Left lung (tissue), 10 donors: ENCODE data around the gene SLC9A4. TPM values are rescaled to one million over a fixed set of nuclear protein-coding genes. Genes with fewer than 3 reads are reported as not detected.

Source experiments
- ATAC-seq: fragments of 200-7000 bp; cut with Tn5 transposase; one replicate; pipeline ENCODE4 v1.9.1; 2020; ENCODE audit warnings: moderate library complexity
- DNase-seq, 4 donors: peaks; one replicate each; pipeline ENCODE4 v3.0.0-alpha.2; 2013 to 2020
- H3K27ac ChIP-seq, 2 donors: fragments of 200-600 bp; sonication (generic) in 1 of 2; one replicate each; pipeline versions ENCODE4 v1.5.0 to v1.8.0; 2020 to 2021
- H3K27me3 ChIP-seq, 2 donors: fragments of 200-600 bp; sonication (generic) in 1 of 2; one replicate each; pipeline versions ENCODE4 v1.5.0 to v1.8.0; 2020 to 2021
- H3K36me3 ChIP-seq, 2 donors: fragments of 200-600 bp; sonication (generic) in 1 of 2; one replicate each; pipeline versions ENCODE4 v1.5.0 to v1.8.0; 2020 to 2021
- H3K4me1 ChIP-seq, 2 donors: fragments of 200-600 bp; one replicate each; pipeline ENCODE4 v1.8.0; 2021
- H3K4me3 ChIP-seq, 2 donors: fragments of 200-600 bp; sonication (generic) in 1 of 2; one replicate each; pipeline versions ENCODE4 v1.5.0 to v1.8.0; 2020 to 2021; ENCODE audit warnings: mild to moderate bottlenecking in 1 of 2
- H3K9me3 ChIP-seq, 2 donors: fragments of 200-600 bp; sonication (generic) in 1 of 2; one replicate each; pipeline versions ENCODE4 v1.5.0 to v1.8.0; 2020 to 2021
- intact Hi-C, 2 donors: fragments of 100-400 bp; cut with DNase I; formaldehyde crosslinking; loops; one replicate each; pipeline versions ENCODE4 v1.11.2 to v1.14.2; 2022
- polyA plus RNA-seq, 6 donors: library from polyadenylated mRNA; unstranded; fragments of 120-200 nt; gene quantifications; one replicate each; pipeline ENCODE4 v1.2.1, GENCODE V29; 2013; ENCODE audit not compliant: insufficient read length in 6 of 6
- total RNA-seq, 2 donors: library from RNA; stranded (reverse); fragmentation: NEBNext Ultra II Directional; extraction: Animal tissue kit (Norgen Biotek cat#: 25700); gene quantifications; one replicate each; pipeline ENCODE4 v1.2.1, GENCODE V29; 2021
- TF ChIP-seq, protein P1 (sequence below), 2 donors: fragments of 200-600 bp; sonication (generic) in 1 of 2; IDR thresholded peaks; one replicate each; pipeline versions ENCODE4 v1.5.0 to v1.8.0; 2021; ENCODE audit warnings: antibody characterized with exemption in 2 of 2
- donor health status: DM: no; HTN: yes; CAD: no.
- donor health status: DM: no; HTN: no; CAD: no.

The SLC9A4 gene
- total and polyA plus RNA-seq, 8 donors = 0.06 to 0.08 (median 0.06) TPM; not detected in 4

DNA sequence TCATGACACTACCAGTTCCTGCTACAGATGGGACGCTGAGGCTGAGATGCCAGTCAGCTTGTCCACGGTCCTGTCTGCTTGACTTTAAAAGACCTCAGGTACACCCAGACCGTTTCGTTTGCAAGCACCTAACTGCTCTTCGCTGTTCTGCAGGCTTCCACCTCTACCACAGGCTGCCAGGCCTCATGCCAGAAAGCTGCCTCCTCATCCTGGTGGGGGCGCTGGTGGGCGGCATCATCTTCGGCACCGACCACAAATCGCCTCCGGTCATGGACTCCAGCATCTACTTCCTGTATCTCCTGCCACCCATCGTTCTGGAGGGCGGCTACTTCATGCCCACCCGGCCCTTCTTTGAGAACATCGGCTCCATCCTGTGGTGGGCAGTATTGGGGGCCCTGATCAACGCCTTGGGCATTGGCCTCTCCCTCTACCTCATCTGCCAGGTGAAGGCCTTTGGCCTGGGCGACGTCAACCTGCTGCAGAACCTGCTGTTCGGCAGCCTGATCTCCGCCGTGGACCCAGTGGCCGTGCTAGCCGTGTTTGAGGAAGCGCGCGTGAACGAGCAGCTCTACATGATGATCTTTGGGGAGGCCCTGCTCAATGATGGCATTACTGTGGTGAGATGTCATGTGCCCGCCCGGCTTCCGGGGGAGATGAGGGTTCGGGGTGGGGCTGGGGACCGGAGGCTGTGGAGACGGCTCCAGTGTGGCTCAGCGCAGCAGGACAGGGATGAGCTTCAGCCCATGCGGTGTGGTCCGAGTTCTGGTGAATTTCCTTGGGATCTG is 5.9 kb downstream of the SLC9A4 start:
- TF ChIP-seq, protein P1, sequence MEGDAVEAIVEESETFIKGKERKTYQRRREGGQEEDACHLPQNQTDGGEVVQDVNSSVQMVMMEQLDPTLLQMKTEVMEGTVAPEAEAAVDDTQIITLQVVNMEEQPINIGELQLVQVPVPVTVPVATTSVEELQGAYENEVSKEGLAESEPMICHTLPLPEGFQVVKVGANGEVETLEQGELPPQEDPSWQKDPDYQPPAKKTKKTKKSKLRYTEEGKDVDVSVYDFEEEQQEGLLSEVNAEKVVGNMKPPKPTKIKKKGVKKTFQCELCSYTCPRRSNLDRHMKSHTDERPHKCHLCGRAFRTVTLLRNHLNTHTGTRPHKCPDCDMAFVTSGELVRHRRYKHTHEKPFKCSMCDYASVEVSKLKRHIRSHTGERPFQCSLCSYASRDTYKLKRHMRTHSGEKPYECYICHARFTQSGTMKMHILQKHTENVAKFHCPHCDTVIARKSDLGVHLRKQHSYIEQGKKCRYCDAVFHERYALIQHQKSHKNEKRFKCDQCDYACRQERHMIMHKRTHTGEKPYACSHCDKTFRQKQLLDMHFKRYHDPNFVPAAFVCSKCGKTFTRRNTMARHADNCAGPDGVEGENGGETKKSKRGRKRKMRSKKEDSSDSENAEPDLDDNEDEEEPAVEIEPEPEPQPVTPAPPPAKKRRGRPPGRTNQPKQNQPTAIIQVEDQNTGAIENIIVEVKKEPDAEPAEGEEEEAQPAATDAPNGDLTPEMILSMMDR (IDR thresholded peaks at IDR 0.05) = no peak
- no peak overlapping the region for H3K27ac ChIP-seq
- no peaks in the 10 kb centered on the region for H3K36me3 ChIP-seq
- intact Hi-C loops = loop anchor here in 1 of 2 donors (10.0 kb wide), 1 partner anchor 136 kb away; the partner anchor contains the start of gene SLC9A2
- H3K27me3 ChIP-seq = no peaks in the 10 kb centered on the region
- ATAC-seq (no peak), DNase-seq (no peak)
- no peaks in the 10 kb centered on the region for H3K9me3 ChIP-seq
- H3K4me3 ChIP-seq = no peak overlapping the region
- peaks cover 0 to 3% of the 10 kb centered on the region in 2 donors for H3K4me1 ChIP-seq

DNA sequence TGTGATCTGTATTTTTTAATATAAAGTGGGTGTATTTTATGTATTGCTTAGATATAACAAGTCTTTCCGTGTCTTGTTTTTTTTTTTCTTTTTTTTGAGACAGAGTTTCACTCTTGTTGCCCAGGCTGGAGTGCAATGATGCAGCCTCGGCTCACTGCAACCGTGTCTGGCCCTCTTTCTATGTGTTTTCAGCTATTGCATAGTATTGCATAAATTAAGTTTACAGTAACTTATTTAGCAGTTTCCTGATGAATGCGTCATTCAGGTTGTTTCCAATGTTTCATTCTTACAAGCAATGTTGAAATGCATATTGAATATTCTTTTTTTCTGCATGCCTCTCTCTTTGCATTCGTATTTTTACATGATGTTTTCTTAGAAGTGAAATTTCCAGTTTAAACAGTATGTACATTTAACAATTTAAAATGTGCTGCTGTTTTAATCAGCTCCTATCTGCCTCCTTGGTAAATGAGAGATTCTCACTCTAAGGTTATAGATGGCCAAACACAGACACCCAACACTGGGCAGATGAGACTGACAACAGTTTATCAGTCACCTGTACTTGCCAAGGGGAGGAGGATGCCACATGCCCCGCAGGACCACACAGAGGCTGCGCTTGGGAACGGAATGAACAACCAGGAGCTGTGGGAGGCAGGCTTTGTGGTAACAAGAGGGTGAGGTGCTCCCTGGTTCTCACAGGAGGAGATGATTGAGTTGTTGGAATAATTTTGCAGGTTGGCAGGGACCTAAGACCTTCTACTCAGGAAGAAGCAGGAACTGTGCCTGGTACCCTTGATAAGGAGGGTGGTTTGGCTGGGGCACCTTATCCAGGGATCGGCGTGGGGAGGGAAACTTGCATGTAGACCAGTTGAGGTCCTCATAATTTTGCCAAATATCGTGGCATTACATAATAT is 7.5 kb downstream of the SLC9A4 start:
- H3K27ac ChIP-seq = peak overlapping the region in 1 of 2 donors; percentile 59
- H3K36me3 ChIP-seq = no peaks in the 10 kb centered on the region
- H3K27me3 ChIP-seq = peaks cover 0 to 1% of the 10 kb centered on the region in 2 donors
- intact Hi-C loops = no loop called here
- H3K4me3 ChIP-seq = no peak overlapping the region
- H3K4me1 ChIP-seq = peaks cover 0 to 3% of the 10 kb centered on the region in 2 donors
- no peaks in the 10 kb centered on the region for H3K9me3 ChIP-seq
- DNase-seq (no peak), ATAC-seq (no peak)
- TF ChIP-seq, protein P1 (IDR thresholded peaks at IDR 0.05) = no peak

DNA sequence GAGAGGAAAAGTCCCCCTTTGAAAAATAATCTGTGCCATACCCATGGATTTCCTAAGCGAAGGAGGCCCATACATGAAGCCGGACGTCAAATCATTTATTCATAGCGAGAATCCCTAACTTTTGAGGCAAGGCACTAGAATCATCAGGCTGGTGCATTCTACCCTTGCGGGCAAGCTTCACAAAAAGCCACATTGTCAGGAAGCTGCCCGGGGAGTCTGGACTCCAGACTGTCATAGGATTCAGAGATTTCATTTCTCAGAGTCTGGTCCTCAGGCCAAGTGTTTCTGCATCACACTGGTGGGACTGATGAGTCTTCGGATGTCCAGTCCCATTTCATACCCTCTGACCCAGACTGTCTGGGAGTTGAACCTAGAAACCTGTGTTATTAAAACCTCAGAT is 8.9 kb downstream of the SLC9A4 start:
- Histone ChIP-seq H3K4me1 (peaks cover 0 to 3% of the 10 kb centered on the region in 2 donors), H3K27me3 (peaks cover 0 to 6% of the 10 kb centered on the region in 2 donors)

DNA sequence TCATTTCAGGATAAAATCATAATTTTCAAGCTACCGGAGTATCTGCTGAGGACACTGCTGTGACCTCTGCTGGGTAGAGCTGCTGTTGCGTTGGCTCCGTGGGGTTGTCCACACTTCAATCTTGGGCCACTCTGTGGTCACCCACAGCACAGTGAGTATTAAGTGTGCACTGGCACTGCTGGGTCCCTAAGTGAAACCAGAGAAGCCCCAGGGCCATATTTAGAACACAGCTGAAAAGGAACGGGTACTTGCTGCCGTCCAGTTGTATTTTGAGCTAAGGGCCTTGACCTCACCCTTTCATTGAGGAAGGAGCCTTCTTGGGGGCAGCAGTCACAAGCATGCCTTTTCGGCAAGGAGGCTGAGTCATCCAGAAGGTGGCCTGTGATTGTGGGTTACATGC is 10.1 kb downstream of the SLC9A4 start:
- Histone ChIP-seq H3K4me1 (peaks cover 0 to 13% of the 10 kb centered on the region in 2 donors), H3K27ac (no peak overlapping the region), H3K4me3 (no peak overlapping the region), H3K9me3 (no peaks in the 10 kb centered on the region), H3K36me3 (no peaks in the 10 kb centered on the region), H3K27me3 (peaks cover 0 to 6% of the 10 kb centered on the region in 2 donors)
- DNase-seq (no peak), ATAC-seq (no peak)
- TF ChIP-seq, protein P1 (IDR thresholded peaks at IDR 0.05) = no peak
- intact Hi-C loops = no loop called here

More for the DNA sequence above, 8.9 kb downstream of the SLC9A4 start:
- intact Hi-C loops = no loop called here
- no peak for ATAC-seq
- Histone ChIP-seq H3K27ac (no peak overlapping the region), H3K4me3 (no peak overlapping the region), H3K9me3 (no peaks in the 10 kb centered on the region), H3K36me3 (no peaks in the 10 kb centered on the region)
- TF ChIP-seq, protein P1 (IDR thresholded peaks at IDR 0.05) = no peak
- no peak for DNase-seq
